Epithelial cell of prostate (primary cell): ENCODE measurements around the gene PHGDH.

Source experiments
- DNase-seq: peaks from one replicate; pipeline ENCODE4 v3.0.0-alpha.2; 2011; ENCODE audit warnings: low read depth, low spot score
- H3K27ac ChIP-seq: fragments of 450-650 bp; 2 replicates; pipeline ENCODE4 v1.5.1; 2017; ENCODE audit warnings: mild to moderate bottlenecking

PHGDH gene

GRCh38 chr1:119711804-119712341 is at the start of gene PHGDH:
Gene PHGDH, plus strand, starts transcription at chr1:119711934. Its CDS starts 89 bp downstream, at chr1:119712023.
- no peak for DNase-seq
- peak within 1 kb of the TSS; percentile 79 for H3K27ac ChIP-seq

GRCh38 chr1:119662034-119662437 is 49.7 kb upstream of the PHGDH start:
- no peak for DNase-seq
- H3K27ac ChIP-seq: no peak overlapping the region

- no peak overlapping the region for H3K27ac ChIP-seq
- DNase-seq: no peak
Observed at GRCh38 chr1:119664067-119664466, 47.7 kb upstream of the PHGDH start.

- no peak overlapping the region for H3K27ac ChIP-seq
- DNase-seq: no peak
Observed at GRCh38 chr1:119667173-119667572, 44.6 kb upstream of the PHGDH start.

GRCh38 chr1:119670898-119671297 is 40.8 kb upstream of the PHGDH start:
- H3K27ac ChIP-seq: no peak overlapping the region

GRCh38 chr1:119673171-119673940 is 38.4 kb upstream of the PHGDH start:
- peak overlapping the region; percentile 91 for H3K27ac ChIP-seq
- no peak for DNase-seq

More at GRCh38 chr1:119670898-119671297, 40.8 kb upstream of the PHGDH start:
- DNase-seq: no peak

GRCh38 chr1:119674111-119674526 is 37.6 kb upstream of the PHGDH start:
- H3K27ac ChIP-seq: peak overlapping the region; percentile 91
- DNase-seq: peak; percentile 78

GRCh38 chr1:119674835-119675289 is 36.9 kb upstream of the PHGDH start:
- H3K27ac ChIP-seq: peak overlapping the region; percentile 91
- peak; percentile 86 for DNase-seq

GRCh38 chr1:119675349-119676345 is 36.1 kb upstream of the PHGDH start:
- DNase-seq: no peak
- peak overlapping the region; percentile 91 for H3K27ac ChIP-seq

GRCh38 chr1:119676571-119677206 is 35.0 kb upstream of the PHGDH start:
- no peak for DNase-seq

GRCh38 chr1:119679223-119679622 is 32.5 kb upstream of the PHGDH start:
- no peak for DNase-seq
- no peak overlapping the region for H3K27ac ChIP-seq

More at GRCh38 chr1:119676571-119677206, 35.0 kb upstream of the PHGDH start:
- no peak overlapping the region for H3K27ac ChIP-seq

- no peak for DNase-seq
- no peak overlapping the region for H3K27ac ChIP-seq
Observed at GRCh38 chr1:119680193-119680592, 31.5 kb upstream of the PHGDH start.

- no peak overlapping the region for H3K27ac ChIP-seq
- no peak for DNase-seq
Observed at GRCh38 chr1:119680723-119681122, 31.0 kb upstream of the PHGDH start.

GRCh38 chr1:119681560-119681959 is 30.2 kb upstream of the PHGDH start:
- no peak for DNase-seq
- H3K27ac ChIP-seq: no peak overlapping the region

- H3K27ac ChIP-seq: no peak overlapping the region
- DNase-seq: no peak
Observed at GRCh38 chr1:119682141-119682540, 29.6 kb upstream of the PHGDH start.

- DNase-seq: no peak
- H3K27ac ChIP-seq: no peak overlapping the region
Observed at GRCh38 chr1:119683893-119684292, 27.8 kb upstream of the PHGDH start.

GRCh38 chr1:119686661-119687060 is 25.1 kb upstream of the PHGDH start:
- H3K27ac ChIP-seq: peak overlapping the region; percentile 72
- peak; percentile 87 for DNase-seq

- peak overlapping the region; percentile 72 for H3K27ac ChIP-seq
Observed at GRCh38 chr1:119687434-119688079, 24.2 kb upstream of the PHGDH start.

GRCh38 chr1:119688810-119689209 is 22.9 kb upstream of the PHGDH start:
- DNase-seq: no peak
- no peak overlapping the region for H3K27ac ChIP-seq

More at GRCh38 chr1:119687434-119688079, 24.2 kb upstream of the PHGDH start:
- no peak for DNase-seq
